ENCODE data around the gene TBC1D21.

Gene TBC1D21

GRCh38 chr15:73931441-73931840 lies 58.1 kb downstream of the TBC1D21 start:
- no peak for DNase-seq (ENCODE audit: low read depth)
- no peak for TF ChIP-seq CTCF (IDR thresholded peaks at IDR 0.05; ENCODE audit: control insufficient read depth, insufficient read depth, low read depth, low read length, missing control alignments)
- H3K4me3 ChIP-seq (ENCODE audit: control insufficient read depth, low read depth, low read length): no peak overlapping the region

- DNase-seq (ENCODE audit: low read depth): no peak
- TF ChIP-seq CTCF (IDR thresholded peaks at IDR 0.05; ENCODE audit: control insufficient read depth, insufficient read depth, low read depth, low read length, missing control alignments): no peak
- no peak overlapping the region for H3K4me3 ChIP-seq (ENCODE audit: control insufficient read depth, low read depth, low read length)
Observed at GRCh38 chr15:73932381-73933191, 59.2 kb downstream of the TBC1D21 start.

- DNase-seq (ENCODE audit: low read depth): no peak
- no peak for TF ChIP-seq CTCF (IDR thresholded peaks at IDR 0.05; ENCODE audit: control insufficient read depth, insufficient read depth, low read depth, low read length, missing control alignments)
- H3K4me3 ChIP-seq (ENCODE audit: control insufficient read depth, low read depth, low read length): no peak overlapping the region
Observed at GRCh38 chr15:73934281-73934680, 60.9 kb downstream of the TBC1D21 start.

GRCh38 chr15:73935547-73935946 lies 62.2 kb downstream of the TBC1D21 start:
- H3K4me3 ChIP-seq (ENCODE audit: control insufficient read depth, low read depth, low read length): no peak overlapping the region
- no peak for TF ChIP-seq CTCF (IDR thresholded peaks at IDR 0.05; ENCODE audit: control insufficient read depth, insufficient read depth, low read depth, low read length, missing control alignments)
- DNase-seq (ENCODE audit: low read depth): no peak

GRCh38 chr15:73936181-73936580 lies 62.8 kb downstream of the TBC1D21 start:
- no peak overlapping the region for H3K4me3 ChIP-seq (ENCODE audit: control insufficient read depth, low read depth, low read length)
- TF ChIP-seq CTCF (IDR thresholded peaks at IDR 0.05; ENCODE audit: control insufficient read depth, insufficient read depth, low read depth, low read length, missing control alignments): no peak
- no peak for DNase-seq (ENCODE audit: low read depth)

GRCh38 chr15:73936588-73937290 lies 63.4 kb downstream of the TBC1D21 start:
- no peak overlapping the region for H3K4me3 ChIP-seq (ENCODE audit: control insufficient read depth, low read depth, low read length)
- TF ChIP-seq CTCF (IDR thresholded peaks at IDR 0.05; ENCODE audit: control insufficient read depth, insufficient read depth, low read depth, low read length, missing control alignments): no peak
- DNase-seq (ENCODE audit: low read depth): no peak

All from AG09309 (cell line).